K562 (cell line): Measurements from ENCODE around the gene PDE1A. TPM values are rescaled to one million over a fixed set of nuclear protein-coding genes. Genes with fewer than 3 reads are reported as not detected.
A peak's percentile ranks its signal among the peaks of the same experiment; 100 is the strongest.

Experiments
- ELF2 ChIP-seq: fragments of 250-450 bp; sonication (Bioruptor Pico); IDR thresholded peaks from 2 replicates; pipeline ENCODE4 v1.5.0; 2021; ENCODE audit warnings: mild to moderate bottlenecking
- ETV6 ChIP-seq, 3 experiments: fragments of 150-350 bp in 1 of 3; sonication (generic) in 1 of 3; formaldehyde crosslinking in 1 of 3; IDR thresholded peaks; 2 replicates each; pipeline versions ENCODE4 v1.6.1 to v1.8.0; 2014 to 2022; ENCODE audit warnings: borderline replicate concordance in 2 of 3, low read depth in 2 of 3, antibody characterized with exemption in 1 of 3, low read length in 1 of 3, mild to moderate bottlenecking in 1 of 3, missing genetic modification reagents in 1 of 3
- KHSRP ChIP-seq: fragments of 450-650 bp; IDR thresholded peaks from 2 replicates; pipeline ENCODE4 v1.6.1; 2017
- NR2C1 ChIP-seq, 2 experiments: fragments of 450-650 bp; IDR thresholded peaks; 2 replicates each; pipeline ENCODE4 v1.6.1; 2017; ENCODE audit warnings: mild to moderate bottlenecking in 2 of 2, antibody characterized with exemption in 1 of 2, inconsistent platforms in 1 of 2, missing compliant biosample characterization in 1 of 2, missing genetic modification characterization in 1 of 2
- NR2C2 ChIP-seq, 2 experiments: fragments of 200-800 bp in 1 of 2; sonication (Bioruptor generic) in 1 of 2; sonication (generic) in 1 of 2; formaldehyde crosslinking in 1 of 2; IDR thresholded peaks; 2 replicates each; pipeline versions ENCODE4 v1.6.1 to v1.8.0; 2016 to 2022; ENCODE audit warnings: mild to moderate bottlenecking in 1 of 2, missing compliant biosample characterization in 1 of 2, missing genetic modification characterization in 1 of 2, missing genetic modification reagents in 1 of 2
- PHF21A ChIP-seq: fragments of 450-650 bp; IDR thresholded peaks from 2 replicates; pipeline ENCODE4 v1.6.1; 2017; ENCODE audit warnings: low read depth, borderline replicate concordance
- RAD21 ChIP-seq, 2 experiments: fragments of 250-450 bp in 1 of 2; fragments of 450-650 bp in 1 of 2; sonication (Bioruptor Pico) in 1 of 2; formaldehyde crosslinking in 1 of 2; IDR thresholded peaks in 1 of 2; conservative IDR thresholded peaks in 1 of 2; 2 replicates each; pipeline versions ENCODE4 v1.4.0 to v1.8.0; 2020 to 2022; ENCODE audit warnings: mild to moderate bottlenecking in 2 of 2, moderate library complexity in 1 of 2
- TCF3 ChIP-seq: sonication (generic); formaldehyde crosslinking; IDR thresholded peaks from 2 replicates; pipeline ENCODE4 v1.4.0; 2020; ENCODE audit warnings: mild to moderate bottlenecking, missing genetic modification reagents
- polyA plus RNA-seq, 8 experiments: library from polyadenylated mRNA; depleted of rRNA in 4 of 8; stranded (reverse) in 5 of 8; unstranded in 3 of 8; fragments of >200 nt; fragmentation: Nextera tagmentation in 2 of 8; fragmentation: Illumina TruSeq in 1 of 8; extraction: Ambion mirVana in 2 of 8; extraction: Trizol in 1 of 8; gene quantifications; 2 replicates each; pipeline versions ENCODE4 v1.2.1 to v1.2.3, GENCODE V29; 2011 to 2014; ENCODE audit warnings: inconsistent platforms in 1 of 8, missing spikeins in 1 of 8
- total RNA-seq, 7 experiments: library from RNA; depleted of rRNA in 6 of 7; stranded (reverse); fragments of >200 nt in 6 of 7; fragmentation: Illumina TruSeq in 2 of 7; extraction: Trizol in 2 of 7; gene quantifications; 2 replicates each; pipeline versions ENCODE4 v1.2.1 to v1.2.3, GENCODE V29; 2011 to 2021; ENCODE audit warnings: low replicate concordance in 1 of 7
- TF ChIP-seq, protein P1 (sequence below): sonication (generic); formaldehyde crosslinking; IDR thresholded peaks from 2 replicates; pipeline ENCODE4 v1.8.0; 2022; ENCODE audit warnings: mild to moderate bottlenecking, missing genetic modification reagents
- TF ChIP-seq, protein P2 (sequence below): fragments of 450-650 bp; formaldehyde crosslinking; IDR thresholded peaks from 2 replicates; pipeline ENCODE4 v1.4.0; 2020; ENCODE audit warnings: mild to moderate bottlenecking, moderate library complexity
- TF ChIP-seq, protein P3 (sequence below), 2 experiments: fragments of 450-650 bp; formaldehyde crosslinking in 1 of 2; IDR thresholded peaks; 2 replicates each; pipeline versions ENCODE4 v1.4.0 to v1.6.1; 2014 to 2020; ENCODE audit warnings: mild to moderate bottlenecking in 2 of 2, borderline replicate concordance in 1 of 2, low read depth in 1 of 2

PDE1A gene
- total and polyA plus RNA-seq, 9 of the 15 experiments (the other 6 are each of a cell fraction or from before 2014, with no cell fraction given), result 0.14 to 0.91 (median 0.32) TPM

DNA sequence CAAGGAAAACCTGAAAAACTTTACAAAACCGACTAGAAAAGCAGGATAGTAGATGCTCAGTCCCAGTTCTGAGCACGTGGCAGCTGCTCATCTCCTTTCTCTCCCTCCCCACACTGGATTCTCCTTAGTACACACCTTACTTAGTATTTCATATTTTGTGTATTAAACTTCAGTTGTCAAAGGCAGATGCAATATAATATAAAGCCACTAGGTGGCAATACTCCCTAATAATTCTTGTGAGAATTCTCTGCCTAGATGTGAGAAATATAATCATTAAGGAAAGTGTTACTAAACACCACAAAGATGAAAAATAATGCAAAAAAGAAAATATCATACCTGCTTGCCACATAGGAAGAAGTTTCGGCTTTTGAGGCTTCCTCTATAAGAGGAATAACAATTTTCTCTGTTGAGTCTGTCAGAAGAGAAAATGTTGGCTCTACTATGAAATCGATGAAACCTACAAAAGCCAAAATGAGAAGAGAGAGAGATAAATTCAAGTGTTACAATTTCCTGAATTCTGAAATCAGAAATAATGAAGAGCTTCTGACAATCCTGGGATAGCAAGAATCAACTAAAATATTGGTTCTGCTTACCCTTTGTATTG, 240.6 kb downstream of the PDE1A start (continued):
- TF ChIP-seq, protein P1, sequence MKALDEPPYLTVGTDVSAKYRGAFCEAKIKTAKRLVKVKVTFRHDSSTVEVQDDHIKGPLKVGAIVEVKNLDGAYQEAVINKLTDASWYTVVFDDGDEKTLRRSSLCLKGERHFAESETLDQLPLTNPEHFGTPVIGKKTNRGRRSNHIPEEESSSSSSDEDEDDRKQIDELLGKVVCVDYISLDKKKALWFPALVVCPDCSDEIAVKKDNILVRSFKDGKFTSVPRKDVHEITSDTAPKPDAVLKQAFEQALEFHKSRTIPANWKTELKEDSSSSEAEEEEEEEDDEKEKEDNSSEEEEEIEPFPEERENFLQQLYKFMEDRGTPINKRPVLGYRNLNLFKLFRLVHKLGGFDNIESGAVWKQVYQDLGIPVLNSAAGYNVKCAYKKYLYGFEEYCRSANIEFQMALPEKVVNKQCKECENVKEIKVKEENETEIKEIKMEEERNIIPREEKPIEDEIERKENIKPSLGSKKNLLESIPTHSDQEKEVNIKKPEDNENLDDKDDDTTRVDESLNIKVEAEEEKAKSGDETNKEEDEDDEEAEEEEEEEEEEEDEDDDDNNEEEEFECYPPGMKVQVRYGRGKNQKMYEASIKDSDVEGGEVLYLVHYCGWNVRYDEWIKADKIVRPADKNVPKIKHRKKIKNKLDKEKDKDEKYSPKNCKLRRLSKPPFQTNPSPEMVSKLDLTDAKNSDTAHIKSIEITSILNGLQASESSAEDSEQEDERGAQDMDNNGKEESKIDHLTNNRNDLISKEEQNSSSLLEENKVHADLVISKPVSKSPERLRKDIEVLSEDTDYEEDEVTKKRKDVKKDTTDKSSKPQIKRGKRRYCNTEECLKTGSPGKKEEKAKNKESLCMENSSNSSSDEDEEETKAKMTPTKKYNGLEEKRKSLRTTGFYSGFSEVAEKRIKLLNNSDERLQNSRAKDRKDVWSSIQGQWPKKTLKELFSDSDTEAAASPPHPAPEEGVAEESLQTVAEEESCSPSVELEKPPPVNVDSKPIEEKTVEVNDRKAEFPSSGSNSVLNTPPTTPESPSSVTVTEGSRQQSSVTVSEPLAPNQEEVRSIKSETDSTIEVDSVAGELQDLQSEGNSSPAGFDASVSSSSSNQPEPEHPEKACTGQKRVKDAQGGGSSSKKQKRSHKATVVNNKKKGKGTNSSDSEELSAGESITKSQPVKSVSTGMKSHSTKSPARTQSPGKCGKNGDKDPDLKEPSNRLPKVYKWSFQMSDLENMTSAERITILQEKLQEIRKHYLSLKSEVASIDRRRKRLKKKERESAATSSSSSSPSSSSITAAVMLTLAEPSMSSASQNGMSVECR (CRISPR knock-in tag), result no peak
- TF ChIP-seq ELF2 (CRISPR knock-in tag) (no peak), KHSRP (no peak), NR2C2 (CRISPR knock-in tag; IDR thresholded peaks at IDR 0.05) (no peak), NR2C2 (tag; IDR thresholded peaks at IDR 0.05) (no peak), ETV6 (IDR thresholded peaks at IDR 0.05; ENCODE audit: borderline replicate concordance in 1 of 2, low read depth in 2 of 2, low read length in 1 of 2) (no peak), ETV6 (CRISPR knock-in tag; IDR thresholded peaks at IDR 0.05; ENCODE audit: borderline replicate concordance) (no peak), TCF3 (CRISPR knock-in tag) (no peak), PHF21A (no peak), NR2C1 (IDR thresholded peaks at IDR 0.05) (no peak), NR2C1 (tag; IDR thresholded peaks at IDR 0.05) (no peak), RAD21 (CRISPR knock-in tag; conservative IDR thresholded peaks at IDR 0.05 in 1 of 2, IDR thresholded peaks at IDR 0.05 in 1 of 2) (peak; percentile 89 to 90)
- TF ChIP-seq, protein P2, sequence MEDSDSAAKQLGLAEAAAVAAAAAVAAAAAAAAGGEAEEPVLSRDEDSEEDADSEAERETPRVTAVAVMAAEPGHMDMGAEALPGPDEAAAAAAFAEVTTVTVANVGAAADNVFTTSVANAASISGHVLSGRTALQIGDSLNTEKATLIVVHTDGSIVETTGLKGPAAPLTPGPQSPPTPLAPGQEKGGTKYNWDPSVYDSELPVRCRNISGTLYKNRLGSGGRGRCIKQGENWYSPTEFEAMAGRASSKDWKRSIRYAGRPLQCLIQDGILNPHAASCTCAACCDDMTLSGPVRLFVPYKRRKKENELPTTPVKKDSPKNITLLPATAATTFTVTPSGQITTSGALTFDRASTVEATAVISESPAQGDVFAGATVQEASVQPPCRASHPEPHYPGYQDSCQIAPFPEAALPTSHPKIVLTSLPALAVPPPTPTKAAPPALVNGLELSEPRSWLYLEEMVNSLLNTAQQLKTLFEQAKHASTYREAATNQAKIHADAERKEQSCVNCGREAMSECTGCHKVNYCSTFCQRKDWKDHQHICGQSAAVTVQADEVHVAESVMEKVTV (CRISPR knock-in tag), result peak; percentile 90
- TF ChIP-seq, protein P3, sequence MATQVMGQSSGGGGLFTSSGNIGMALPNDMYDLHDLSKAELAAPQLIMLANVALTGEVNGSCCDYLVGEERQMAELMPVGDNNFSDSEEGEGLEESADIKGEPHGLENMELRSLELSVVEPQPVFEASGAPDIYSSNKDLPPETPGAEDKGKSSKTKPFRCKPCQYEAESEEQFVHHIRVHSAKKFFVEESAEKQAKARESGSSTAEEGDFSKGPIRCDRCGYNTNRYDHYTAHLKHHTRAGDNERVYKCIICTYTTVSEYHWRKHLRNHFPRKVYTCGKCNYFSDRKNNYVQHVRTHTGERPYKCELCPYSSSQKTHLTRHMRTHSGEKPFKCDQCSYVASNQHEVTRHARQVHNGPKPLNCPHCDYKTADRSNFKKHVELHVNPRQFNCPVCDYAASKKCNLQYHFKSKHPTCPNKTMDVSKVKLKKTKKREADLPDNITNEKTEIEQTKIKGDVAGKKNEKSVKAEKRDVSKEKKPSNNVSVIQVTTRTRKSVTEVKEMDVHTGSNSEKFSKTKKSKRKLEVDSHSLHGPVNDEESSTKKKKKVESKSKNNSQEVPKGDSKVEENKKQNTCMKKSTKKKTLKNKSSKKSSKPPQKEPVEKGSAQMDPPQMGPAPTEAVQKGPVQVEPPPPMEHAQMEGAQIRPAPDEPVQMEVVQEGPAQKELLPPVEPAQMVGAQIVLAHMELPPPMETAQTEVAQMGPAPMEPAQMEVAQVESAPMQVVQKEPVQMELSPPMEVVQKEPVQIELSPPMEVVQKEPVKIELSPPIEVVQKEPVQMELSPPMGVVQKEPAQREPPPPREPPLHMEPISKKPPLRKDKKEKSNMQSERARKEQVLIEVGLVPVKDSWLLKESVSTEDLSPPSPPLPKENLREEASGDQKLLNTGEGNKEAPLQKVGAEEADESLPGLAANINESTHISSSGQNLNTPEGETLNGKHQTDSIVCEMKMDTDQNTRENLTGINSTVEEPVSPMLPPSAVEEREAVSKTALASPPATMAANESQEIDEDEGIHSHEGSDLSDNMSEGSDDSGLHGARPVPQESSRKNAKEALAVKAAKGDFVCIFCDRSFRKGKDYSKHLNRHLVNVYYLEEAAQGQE (IDR thresholded peaks at IDR 0.05; ENCODE audit: borderline replicate concordance), result peak; percentile 69; the same call in 1 of the 2 replicates
- TF ChIP-seq, protein P3 (CRISPR knock-in tag; IDR thresholded peaks at IDR 0.05; ENCODE audit: low read depth), result no peak
